PC-3 (cell line): ENCODE measurements around the gene SKOR2.

Experiments used
- CTCF ChIP-seq: fragments of 300-600 bp; sonication (generic); conservative IDR thresholded peaks from 2 replicates; pipeline ENCODE4 v1.5.1; 2017; ENCODE audit warnings: antibody characterized with exemption, low read depth, mild to moderate bottlenecking, low read length
- EZH2 ChIP-seq: fragments of 300-600 bp; sonication (generic); IDR thresholded peaks from one replicate; pipeline ENCODE4 v1.6.1; 2017; ENCODE audit warnings: antibody characterized with exemption, mild to moderate bottlenecking, low read length; ENCODE audit not compliant: unreplicated experiment

GRCh38 chr18:47248604-47249313 is 2.7 kb downstream of the SKOR2 start:
- TF ChIP-seq EZH2 (no peak), CTCF (no peak)
